HepG2 (cell line): ENCODE data around the gene YPEL3. TPM values are rescaled to one million over a fixed set of nuclear protein-coding genes. Genes with fewer than 3 reads are reported as not detected.

Experiments
- ASH2L ChIP-seq: fragments of 300-600, 200-600 bp; sonication (generic); IDR thresholded peaks from 2 replicates; pipeline ENCODE4 v1.7.0; 2017; ENCODE audit warnings: low read depth, mild to moderate bottlenecking, moderate library complexity, mixed read lengths, low read length; ENCODE audit not compliant: insufficient read length
- BORCS8-MEF2B ChIP-seq: sonication (generic); formaldehyde crosslinking; IDR thresholded peaks from 2 replicates; pipeline ENCODE4 v1.8.0; 2022; ENCODE audit warnings: mild to moderate bottlenecking, missing genetic modification reagents
- GTF2F1 ChIP-seq: fragments of 150-350 bp; IDR thresholded peaks from 2 replicates; pipeline ENCODE4 v1.6.1; 2014; ENCODE audit warnings: low read length
- HOXA5 ChIP-seq: sonication (generic); formaldehyde crosslinking; IDR thresholded peaks from 2 replicates; pipeline ENCODE4 v1.4.0; 2020; ENCODE audit warnings: missing genetic modification reagents
- SAFB2 ChIP-seq: sonication (generic); formaldehyde crosslinking; IDR thresholded peaks from 2 replicates; pipeline ENCODE4 v1.5.1; 2020; ENCODE audit warnings: missing genetic modification reagents, low read depth, mild to moderate bottlenecking, borderline replicate concordance
- SOX6 ChIP-seq, 2 experiments: fragments of 450-650 bp in 1 of 2; sonication (generic) in 1 of 2; formaldehyde crosslinking in 1 of 2; IDR thresholded peaks; 2 replicates each; pipeline versions ENCODE4 v1.4.0 to v1.6.1; 2017 to 2020; ENCODE audit warnings: antibody characterized with exemption in 1 of 2, mild to moderate bottlenecking in 1 of 2, missing genetic modification reagents in 1 of 2
- ZBTB43 ChIP-seq: sonication (generic); formaldehyde crosslinking; conservative IDR thresholded peaks from 2 replicates; pipeline ENCODE4 v1.4.0; 2020; ENCODE audit warnings: missing genetic modification reagents
- ZHX1 ChIP-seq: sonication (generic); formaldehyde crosslinking; IDR thresholded peaks from 2 replicates; pipeline ENCODE4 v1.8.1; 2022; ENCODE audit warnings: low read depth, mild to moderate bottlenecking, missing genetic modification reagents
- ZIK1 ChIP-seq: sonication (generic); formaldehyde crosslinking; IDR thresholded peaks from 2 replicates; pipeline ENCODE4 v1.5.0; 2020; ENCODE audit warnings: mild to moderate bottlenecking, low read depth, missing genetic modification reagents, borderline replicate concordance
- ZNF572 ChIP-seq: sonication (generic); formaldehyde crosslinking; IDR thresholded peaks from 2 replicates; pipeline ENCODE4 v1.5.1; 2020; ENCODE audit warnings: mild to moderate bottlenecking, missing genetic modification reagents
- polyA plus RNA-seq, 8 experiments: library from polyadenylated mRNA; depleted of rRNA in 3 of 8; stranded (reverse) in 7 of 8; unstranded in 1 of 8; fragments of >200 nt; fragmentation: Illumina TruSeq in 4 of 8; extraction: Trizol in 4 of 8; gene quantifications; 2 replicates each; pipeline versions ENCODE4 v1.2.1 to v1.2.3, GENCODE V29; 2011 to 2016; ENCODE audit warnings: low read depth in 4 of 8, missing spikeins in 1 of 8, mixed read lengths in 1 of 8; ENCODE audit not compliant: insufficient read depth in 1 of 8
- total RNA-seq, 5 experiments: library from RNA; depleted of rRNA; stranded (reverse); fragments of >200 nt; fragmentation: Illumina TruSeq; extraction: Trizol; gene quantifications; 2 replicates each; pipeline ENCODE4 v1.2.3, GENCODE V29; 2016; ENCODE audit warnings: low read depth in 1 of 5
- TF ChIP-seq, protein P1 (sequence below): sonication (generic); formaldehyde crosslinking; IDR thresholded peaks from 2 replicates; pipeline ENCODE4 v1.5.0; 2020; ENCODE audit warnings: missing genetic modification reagents
- TF ChIP-seq, protein P2 (sequence below): sonication (generic); formaldehyde crosslinking; IDR thresholded peaks from 2 replicates; pipeline ENCODE4 v1.8.0; 2022; ENCODE audit warnings: mild to moderate bottlenecking, missing genetic modification reagents
- TF ChIP-seq, protein P3 (sequence below): IDR thresholded peaks from 2 replicates; pipeline ENCODE4 v1.6.1; 2016; ENCODE audit warnings: low read depth, missing genetic modification reagents, missing compliant biosample characterization

Gene YPEL3
- total and polyA plus RNA-seq, 2 of the 13 experiments (the other 11 are each of a cell fraction or from before 2014, with no cell fraction given), result 5.4 to 47.0 TPM

DNA sequence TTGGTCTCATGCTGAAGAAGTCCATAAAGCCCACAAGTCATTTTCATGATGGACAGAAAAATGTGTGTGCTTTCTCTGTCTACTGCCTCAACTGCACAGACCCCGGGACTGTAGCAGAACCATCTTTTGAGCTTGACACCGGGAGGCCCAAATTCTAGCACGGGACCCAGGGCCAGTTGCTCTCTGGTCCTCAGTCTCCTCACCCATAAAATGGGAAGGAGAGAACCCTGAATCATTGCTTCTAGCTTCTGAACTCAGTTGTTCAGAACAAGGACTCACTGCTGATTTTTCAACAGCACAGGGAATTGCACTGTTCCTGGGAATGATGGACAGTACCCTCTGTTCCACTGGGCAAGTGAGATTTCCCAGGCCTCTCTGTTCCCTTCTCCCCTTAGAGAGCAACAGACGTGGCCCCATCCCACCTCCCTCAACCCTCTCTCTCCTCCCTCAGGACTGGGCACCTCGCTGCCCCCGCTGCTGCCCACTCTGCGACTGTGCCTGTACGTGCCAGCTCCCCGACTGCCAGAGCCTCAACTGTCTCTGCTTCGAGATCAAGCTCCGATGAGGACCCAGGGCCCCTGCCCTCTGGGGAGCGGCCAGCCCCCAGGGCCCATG lies 32.6 kb downstream of the YPEL3 start (continued):
- TF ChIP-seq ZNF572 (CRISPR knock-in tag), result no peak
- TF ChIP-seq, protein P1, sequence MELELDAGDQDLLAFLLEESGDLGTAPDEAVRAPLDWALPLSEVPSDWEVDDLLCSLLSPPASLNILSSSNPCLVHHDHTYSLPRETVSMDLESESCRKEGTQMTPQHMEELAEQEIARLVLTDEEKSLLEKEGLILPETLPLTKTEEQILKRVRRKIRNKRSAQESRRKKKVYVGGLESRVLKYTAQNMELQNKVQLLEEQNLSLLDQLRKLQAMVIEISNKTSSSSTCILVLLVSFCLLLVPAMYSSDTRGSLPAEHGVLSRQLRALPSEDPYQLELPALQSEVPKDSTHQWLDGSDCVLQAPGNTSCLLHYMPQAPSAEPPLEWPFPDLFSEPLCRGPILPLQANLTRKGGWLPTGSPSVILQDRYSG (CRISPR knock-in tag), result no peak
- no peak for TF ChIP-seq HOXA5 (CRISPR knock-in tag)
- no peak; the same call in 1 of the 2 replicates for TF ChIP-seq SAFB2 (CRISPR knock-in tag)
- no peak for TF ChIP-seq ZBTB43 (CRISPR knock-in tag)
- no peak; the same call in 1 of the 2 replicates for TF ChIP-seq ZIK1 (CRISPR knock-in tag)
- no peak for TF ChIP-seq GTF2F1
- no peak for TF ChIP-seq BORCS8-MEF2B (CRISPR knock-in tag)
- TF ChIP-seq, protein P2, sequence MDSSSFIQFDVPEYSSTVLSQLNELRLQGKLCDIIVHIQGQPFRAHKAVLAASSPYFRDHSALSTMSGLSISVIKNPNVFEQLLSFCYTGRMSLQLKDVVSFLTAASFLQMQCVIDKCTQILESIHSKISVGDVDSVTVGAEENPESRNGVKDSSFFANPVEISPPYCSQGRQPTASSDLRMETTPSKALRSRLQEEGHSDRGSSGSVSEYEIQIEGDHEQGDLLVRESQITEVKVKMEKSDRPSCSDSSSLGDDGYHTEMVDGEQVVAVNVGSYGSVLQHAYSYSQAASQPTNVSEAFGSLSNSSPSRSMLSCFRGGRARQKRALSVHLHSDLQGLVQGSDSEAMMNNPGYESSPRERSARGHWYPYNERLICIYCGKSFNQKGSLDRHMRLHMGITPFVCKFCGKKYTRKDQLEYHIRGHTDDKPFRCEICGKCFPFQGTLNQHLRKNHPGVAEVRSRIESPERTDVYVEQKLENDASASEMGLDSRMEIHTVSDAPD (CRISPR knock-in tag), result no peak
- TF ChIP-seq ASH2L, result no peak
- no peak for TF ChIP-seq SOX6 (IDR thresholded peaks at IDR 0.05)
- TF ChIP-seq SOX6 (CRISPR knock-in tag; IDR thresholded peaks at IDR 0.05), result no peak
- no peak for TF ChIP-seq ZHX1 (CRISPR knock-in tag)
- TF ChIP-seq, protein P3, sequence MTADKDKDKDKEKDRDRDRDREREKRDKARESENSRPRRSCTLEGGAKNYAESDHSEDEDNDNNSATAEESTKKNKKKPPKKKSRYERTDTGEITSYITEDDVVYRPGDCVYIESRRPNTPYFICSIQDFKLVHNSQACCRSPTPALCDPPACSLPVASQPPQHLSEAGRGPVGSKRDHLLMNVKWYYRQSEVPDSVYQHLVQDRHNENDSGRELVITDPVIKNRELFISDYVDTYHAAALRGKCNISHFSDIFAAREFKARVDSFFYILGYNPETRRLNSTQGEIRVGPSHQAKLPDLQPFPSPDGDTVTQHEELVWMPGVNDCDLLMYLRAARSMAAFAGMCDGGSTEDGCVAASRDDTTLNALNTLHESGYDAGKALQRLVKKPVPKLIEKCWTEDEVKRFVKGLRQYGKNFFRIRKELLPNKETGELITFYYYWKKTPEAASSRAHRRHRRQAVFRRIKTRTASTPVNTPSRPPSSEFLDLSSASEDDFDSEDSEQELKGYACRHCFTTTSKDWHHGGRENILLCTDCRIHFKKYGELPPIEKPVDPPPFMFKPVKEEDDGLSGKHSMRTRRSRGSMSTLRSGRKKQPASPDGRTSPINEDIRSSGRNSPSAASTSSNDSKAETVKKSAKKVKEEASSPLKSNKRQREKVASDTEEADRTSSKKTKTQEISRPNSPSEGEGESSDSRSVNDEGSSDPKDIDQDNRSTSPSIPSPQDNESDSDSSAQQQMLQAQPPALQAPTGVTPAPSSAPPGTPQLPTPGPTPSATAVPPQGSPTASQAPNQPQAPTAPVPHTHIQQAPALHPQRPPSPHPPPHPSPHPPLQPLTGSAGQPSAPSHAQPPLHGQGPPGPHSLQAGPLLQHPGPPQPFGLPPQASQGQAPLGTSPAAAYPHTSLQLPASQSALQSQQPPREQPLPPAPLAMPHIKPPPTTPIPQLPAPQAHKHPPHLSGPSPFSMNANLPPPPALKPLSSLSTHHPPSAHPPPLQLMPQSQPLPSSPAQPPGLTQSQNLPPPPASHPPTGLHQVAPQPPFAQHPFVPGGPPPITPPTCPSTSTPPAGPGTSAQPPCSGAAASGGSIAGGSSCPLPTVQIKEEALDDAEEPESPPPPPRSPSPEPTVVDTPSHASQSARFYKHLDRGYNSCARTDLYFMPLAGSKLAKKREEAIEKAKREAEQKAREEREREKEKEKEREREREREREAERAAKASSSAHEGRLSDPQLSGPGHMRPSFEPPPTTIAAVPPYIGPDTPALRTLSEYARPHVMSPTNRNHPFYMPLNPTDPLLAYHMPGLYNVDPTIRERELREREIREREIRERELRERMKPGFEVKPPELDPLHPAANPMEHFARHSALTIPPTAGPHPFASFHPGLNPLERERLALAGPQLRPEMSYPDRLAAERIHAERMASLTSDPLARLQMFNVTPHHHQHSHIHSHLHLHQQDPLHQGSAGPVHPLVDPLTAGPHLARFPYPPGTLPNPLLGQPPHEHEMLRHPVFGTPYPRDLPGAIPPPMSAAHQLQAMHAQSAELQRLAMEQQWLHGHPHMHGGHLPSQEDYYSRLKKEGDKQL (CRISPR knock-in tag), result no peak
